Measurements from ENCODE around the gene MTHFD2L. TPM values are rescaled to one million over a fixed set of nuclear protein-coding genes. Genes with fewer than 3 reads are reported as not detected.

Gene MTHFD2L
- total RNA-seq, 1 experiment from 2014 or later = 9.4 TPM

GRCh38 chr4:74230902-74231499, 73.1 kb downstream of the MTHFD2L start:
- H3K27ac Mint-ChIP-seq = no peak overlapping the region
- no peaks in the 10 kb centered on the region for H3K4me1 Mint-ChIP-seq
- ATAC-seq = no peak
- TF ChIP-seq SMAD4 (CRISPR knock-in tag; IDR thresholded peaks at IDR 0.05) (no peak), E2F4 (CRISPR knock-in tag; IDR thresholded peaks at IDR 0.05; ENCODE audit: borderline replicate concordance, low read depth) (no peak), ZNF671 (CRISPR knock-in tag; IDR thresholded peaks at IDR 0.05) (no peak), ATF3 (CRISPR knock-in tag; conservative IDR thresholded peaks at IDR 0.05) (no peak), ZNF219 (CRISPR knock-in tag; IDR thresholded peaks at IDR 0.05; ENCODE audit: borderline replicate concordance) (no peak), ZNF425 (CRISPR knock-in tag; conservative IDR thresholded peaks at IDR 0.05) (no peak), NR3C1 (CRISPR knock-in tag; conservative IDR thresholded peaks at IDR 0.05; ENCODE audit: low read depth) (no peak), ZBTB21 (CRISPR knock-in tag; IDR thresholded peaks at IDR 0.05; ENCODE audit: borderline replicate concordance) (no peak), FOXP4 (CRISPR knock-in tag; IDR thresholded peaks at IDR 0.05) (no peak), TEAD4 (CRISPR knock-in tag; IDR thresholded peaks at IDR 0.05) (no peak), OVOL2 (CRISPR knock-in tag; IDR thresholded peaks at IDR 0.05; ENCODE audit: borderline replicate concordance) (no peak), TCF7 (CRISPR knock-in tag; IDR thresholded peaks at IDR 0.05; ENCODE audit: low read depth) (no peak)
- ChIA-PET CTCF (interaction anchor here (0.6 to 1.6 kb wide), 4 partner anchors 42 to 928 kb away, joined by 3 to 7 read pairs (median 4); no protein-coding TSS in a partner anchor), POLR2A (no interaction called here)
- no peak for DNase-seq (ENCODE audit: low spot score)
- no peaks in the 10 kb centered on the region for H3K27me3 Mint-ChIP-seq (ENCODE audit: low read depth)
- no peaks in the 10 kb centered on the region for H3K36me3 Mint-ChIP-seq
- no peaks in the 10 kb centered on the region for H3K9me3 Mint-ChIP-seq
- no peak overlapping the region for H3K4me3 Mint-ChIP-seq

- CTCF ChIA-PET = no interaction called here
- TF ChIP-seq ZNF423 (CRISPR knock-in tag; IDR thresholded peaks at IDR 0.05) (no peak), ZNF138 (CRISPR knock-in tag; conservative IDR thresholded peaks at IDR 0.05) (no peak), MAX (CRISPR knock-in tag; IDR thresholded peaks at IDR 0.05) (no peak), ZSCAN18 (CRISPR knock-in tag; IDR thresholded peaks at IDR 0.05) (no peak), NR2C2 (CRISPR knock-in tag; IDR thresholded peaks at IDR 0.05) (no peak), GTF2I (CRISPR knock-in tag; conservative IDR thresholded peaks at IDR 0.05) (no peak), ATF3 (CRISPR knock-in tag; conservative IDR thresholded peaks at IDR 0.05) (no peak), SOX15 (CRISPR knock-in tag; IDR thresholded peaks at IDR 0.05) (no peak), RORB (CRISPR knock-in tag; IDR thresholded peaks at IDR 0.05) (no peak), OVOL2 (CRISPR knock-in tag; IDR thresholded peaks at IDR 0.05; ENCODE audit: borderline replicate concordance) (no peak), TP53 (CRISPR knock-in tag; IDR thresholded peaks at IDR 0.05) (no peak), ZNF425 (CRISPR knock-in tag; conservative IDR thresholded peaks at IDR 0.05) (no peak), CBFB (CRISPR knock-in tag; IDR thresholded peaks at IDR 0.05; ENCODE audit: low read depth) (no peak)
These were observed 77.2 kb downstream of the MTHFD2L start for GRCh38 chr4:74235135-74235534.

More at GRCh38 chr4:74235135-74235534, 77.2 kb downstream of the MTHFD2L start:
- Mint-ChIP-seq H3K4me1 (no peaks in the 10 kb centered on the region), H3K4me3 (no peak overlapping the region), H3K9me3 (no peaks in the 10 kb centered on the region), H3K36me3 (no peaks in the 10 kb centered on the region), H3K27ac (no peak overlapping the region), H3K27me3 (ENCODE audit: low read depth) (no peaks in the 10 kb centered on the region)
- ATAC-seq (no peak), DNase-seq (ENCODE audit: low spot score) (no peak)
- POLR2A ChIA-PET = no interaction called here
